ENCODE results near the gene TADA2A. TPM values are rescaled to one million over a fixed set of nuclear protein-coding genes. Genes with fewer than 3 reads are reported as not detected.
"Not testable (repeated sequence)": the region's sequence is repeated elsewhere in the genome, so short reads cannot be mapped to it uniquely, and the experiment has no call there.

TADA2A gene
- total RNA-seq, 1 donor from 2014 or later: 21.4 TPM

DNA sequence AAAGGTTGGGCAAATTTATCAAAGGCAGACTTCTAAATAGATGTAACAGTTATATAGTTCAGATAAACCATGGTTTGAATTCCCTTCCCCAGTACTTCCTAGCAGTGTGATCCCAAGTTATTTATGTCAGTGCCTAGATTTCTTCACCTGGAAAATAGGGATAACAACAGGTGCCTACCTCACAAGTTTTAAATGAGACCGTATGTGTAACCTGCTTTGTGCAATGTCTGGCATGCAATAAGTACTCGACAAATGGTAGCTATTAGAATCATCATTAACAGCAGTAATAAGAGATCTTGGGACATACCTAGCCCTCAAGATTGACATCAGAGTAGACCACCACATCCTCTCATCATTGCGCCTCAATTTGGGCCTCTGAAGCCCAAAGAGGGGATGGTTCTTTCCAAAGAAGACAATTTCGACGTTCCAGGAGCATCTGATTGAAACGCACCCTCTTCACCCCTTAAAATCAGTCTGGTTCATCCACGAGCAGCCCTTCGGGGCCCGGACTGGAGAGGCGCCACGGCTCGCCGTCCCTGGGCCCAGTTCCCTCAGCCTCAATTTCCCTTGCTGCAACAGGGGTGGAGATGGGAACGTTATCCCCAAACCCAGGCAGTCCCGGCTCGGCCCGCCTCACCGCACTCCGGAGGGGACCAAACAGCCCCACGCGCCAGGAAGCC lies 591 bp upstream of the TADA2A start:
- Histone ChIP-seq H3K4me1 (peaks cover 10% of the 10 kb centered on the region), H3K9me3 (no peaks in the 10 kb centered on the region), H3K27ac (peak overlapping the region; percentile 97), H3K27me3 (no peaks in the 10 kb centered on the region), H3K36me3 (no peaks in the 10 kb centered on the region), H3K4me3 (peak overlapping the region; percentile 94)
- ATAC-seq (no peak), DNase-seq (no peak)
- intact Hi-C loops (cut with DNase I): no loop called here
- TF ChIP-seq, protein P1, sequence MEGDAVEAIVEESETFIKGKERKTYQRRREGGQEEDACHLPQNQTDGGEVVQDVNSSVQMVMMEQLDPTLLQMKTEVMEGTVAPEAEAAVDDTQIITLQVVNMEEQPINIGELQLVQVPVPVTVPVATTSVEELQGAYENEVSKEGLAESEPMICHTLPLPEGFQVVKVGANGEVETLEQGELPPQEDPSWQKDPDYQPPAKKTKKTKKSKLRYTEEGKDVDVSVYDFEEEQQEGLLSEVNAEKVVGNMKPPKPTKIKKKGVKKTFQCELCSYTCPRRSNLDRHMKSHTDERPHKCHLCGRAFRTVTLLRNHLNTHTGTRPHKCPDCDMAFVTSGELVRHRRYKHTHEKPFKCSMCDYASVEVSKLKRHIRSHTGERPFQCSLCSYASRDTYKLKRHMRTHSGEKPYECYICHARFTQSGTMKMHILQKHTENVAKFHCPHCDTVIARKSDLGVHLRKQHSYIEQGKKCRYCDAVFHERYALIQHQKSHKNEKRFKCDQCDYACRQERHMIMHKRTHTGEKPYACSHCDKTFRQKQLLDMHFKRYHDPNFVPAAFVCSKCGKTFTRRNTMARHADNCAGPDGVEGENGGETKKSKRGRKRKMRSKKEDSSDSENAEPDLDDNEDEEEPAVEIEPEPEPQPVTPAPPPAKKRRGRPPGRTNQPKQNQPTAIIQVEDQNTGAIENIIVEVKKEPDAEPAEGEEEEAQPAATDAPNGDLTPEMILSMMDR (IDR thresholded peaks at IDR 0.05): no peak

DNA sequence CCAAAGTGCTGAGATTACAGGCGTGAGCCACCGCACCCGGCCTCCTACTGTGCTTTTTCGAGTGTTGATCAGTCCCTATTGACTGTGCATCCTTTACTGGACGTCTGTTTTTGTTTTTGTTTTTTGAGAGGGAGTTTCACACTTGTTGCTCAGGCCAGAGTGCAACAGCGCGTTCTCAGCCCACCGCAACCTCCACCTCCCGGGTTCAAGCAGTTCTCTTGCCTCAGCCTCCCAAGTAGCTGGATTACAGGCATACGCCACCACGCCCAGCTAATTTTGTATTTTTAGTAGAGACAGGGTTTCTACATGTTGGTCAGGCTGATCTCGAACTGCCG lies 1.4 kb downstream of the TADA2A start:
- H3K4me3 ChIP-seq: peak overlapping the region; percentile 94
- H3K27me3 ChIP-seq; ATAC-seq; H3K27ac ChIP-seq; H3K9me3 ChIP-seq; intact Hi-C loops (cut with DNase I); DNase-seq: not testable (repeated sequence)
- peaks cover 10% of the 10 kb centered on the region for H3K4me1 ChIP-seq
- peaks cover 20% of the 10 kb centered on the region for H3K36me3 ChIP-seq

DNA sequence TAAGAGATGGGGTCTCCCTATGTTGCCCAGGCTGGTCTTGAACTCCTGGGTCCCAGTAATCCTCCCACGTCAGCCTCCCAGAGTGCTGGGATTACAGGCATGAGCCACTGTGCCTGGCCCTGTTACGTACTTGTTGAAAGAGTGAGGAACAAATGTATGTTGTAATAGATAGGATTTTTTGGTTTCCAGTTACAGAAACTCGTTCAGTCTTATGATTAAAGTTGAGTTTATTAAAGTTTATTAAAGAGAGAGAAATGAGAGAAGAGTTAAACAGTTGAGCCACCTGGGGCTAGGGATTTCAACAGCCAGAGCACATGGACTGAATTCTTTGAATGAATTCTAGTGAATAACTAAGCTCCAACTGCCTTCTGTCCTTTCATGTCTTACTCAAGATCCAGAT lies 3.7 kb downstream of the TADA2A start:
- no peak overlapping the region for H3K27ac ChIP-seq
- H3K9me3 ChIP-seq: no peaks in the 10 kb centered on the region
- H3K36me3 ChIP-seq: peaks cover 41% of the 10 kb centered on the region
- TF ChIP-seq, protein P1 (IDR thresholded peaks at IDR 0.05): no peak
- peaks cover 4% of the 10 kb centered on the region for H3K4me1 ChIP-seq
- no peak overlapping the region for H3K4me3 ChIP-seq
- H3K27me3 ChIP-seq: no peaks in the 10 kb centered on the region
- intact Hi-C loops (cut with DNase I): no loop called here
- ATAC-seq (no peak), DNase-seq (no peak)

DNA sequence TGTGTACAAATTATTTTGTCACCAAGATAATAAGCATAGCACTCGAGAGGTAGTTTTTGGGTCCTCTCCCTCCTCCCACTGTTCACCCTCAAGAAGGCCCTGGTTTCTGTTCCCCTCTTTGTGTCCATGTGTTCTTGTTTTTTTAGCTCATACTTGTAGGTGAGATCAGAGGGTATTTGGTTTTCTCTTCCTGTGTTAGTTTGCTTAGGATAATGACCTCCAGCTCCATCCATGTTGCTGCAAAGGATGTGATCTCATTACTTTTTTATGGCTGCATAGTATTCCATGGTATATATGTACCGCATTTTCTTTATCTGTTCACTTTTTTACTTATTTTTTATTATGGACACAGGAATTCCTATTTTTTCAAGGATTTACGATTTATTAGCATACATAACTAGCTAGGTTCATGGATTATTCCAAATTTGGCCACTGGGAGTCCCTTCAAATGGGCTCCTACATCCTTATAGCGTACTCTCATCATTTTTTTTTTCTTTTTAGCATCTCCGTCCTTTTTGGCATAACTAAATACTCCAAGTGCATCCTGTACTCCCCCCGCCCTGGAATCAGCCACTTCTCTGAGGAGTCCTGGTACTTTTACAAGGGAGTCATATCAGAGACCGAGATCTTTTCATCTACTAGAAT lies 7.3 kb downstream of the TADA2A start:
- H3K9me3 ChIP-seq: no peaks in the 10 kb centered on the region
- ATAC-seq (no peak), DNase-seq (no peak)
- TF ChIP-seq, protein P1 (IDR thresholded peaks at IDR 0.05): peak; percentile 10
- H3K4me1 ChIP-seq: no peaks in the 10 kb centered on the region
- no peak overlapping the region for H3K4me3 ChIP-seq
- no peak overlapping the region for H3K27ac ChIP-seq
- no peaks in the 10 kb centered on the region for H3K27me3 ChIP-seq
- H3K36me3 ChIP-seq: peaks cover 69% of the 10 kb centered on the region
- intact Hi-C loops (cut with DNase I): no loop called here

DNA sequence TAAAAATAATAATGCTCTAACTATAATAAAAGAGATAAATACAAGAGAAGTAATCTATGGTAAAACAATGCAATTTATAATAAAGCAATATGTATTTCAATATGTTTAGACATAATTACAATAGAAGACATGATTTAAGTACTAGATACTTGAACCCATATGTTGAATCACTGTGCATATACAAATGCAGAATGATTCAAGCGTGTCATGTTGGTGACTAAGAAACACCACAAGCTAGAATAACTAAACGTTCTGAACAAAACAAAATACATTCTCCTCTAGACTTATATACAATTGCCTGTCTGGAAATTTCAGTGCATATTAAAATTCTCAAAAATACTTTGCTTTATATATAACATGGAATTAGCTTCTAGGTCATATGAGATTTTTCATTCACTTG lies 11.2 kb downstream of the TADA2A start:
- peaks cover 69% of the 10 kb centered on the region for H3K36me3 ChIP-seq
- H3K27me3 ChIP-seq: no peaks in the 10 kb centered on the region
- no peak overlapping the region for H3K4me3 ChIP-seq
- H3K4me1 ChIP-seq: no peaks in the 10 kb centered on the region
- ATAC-seq (no peak), DNase-seq (no peak)
- TF ChIP-seq, protein P1 (IDR thresholded peaks at IDR 0.05): no peak
- H3K9me3 ChIP-seq: no peaks in the 10 kb centered on the region
- intact Hi-C loops (cut with DNase I): no loop called here
- no peak overlapping the region for H3K27ac ChIP-seq

DNA sequence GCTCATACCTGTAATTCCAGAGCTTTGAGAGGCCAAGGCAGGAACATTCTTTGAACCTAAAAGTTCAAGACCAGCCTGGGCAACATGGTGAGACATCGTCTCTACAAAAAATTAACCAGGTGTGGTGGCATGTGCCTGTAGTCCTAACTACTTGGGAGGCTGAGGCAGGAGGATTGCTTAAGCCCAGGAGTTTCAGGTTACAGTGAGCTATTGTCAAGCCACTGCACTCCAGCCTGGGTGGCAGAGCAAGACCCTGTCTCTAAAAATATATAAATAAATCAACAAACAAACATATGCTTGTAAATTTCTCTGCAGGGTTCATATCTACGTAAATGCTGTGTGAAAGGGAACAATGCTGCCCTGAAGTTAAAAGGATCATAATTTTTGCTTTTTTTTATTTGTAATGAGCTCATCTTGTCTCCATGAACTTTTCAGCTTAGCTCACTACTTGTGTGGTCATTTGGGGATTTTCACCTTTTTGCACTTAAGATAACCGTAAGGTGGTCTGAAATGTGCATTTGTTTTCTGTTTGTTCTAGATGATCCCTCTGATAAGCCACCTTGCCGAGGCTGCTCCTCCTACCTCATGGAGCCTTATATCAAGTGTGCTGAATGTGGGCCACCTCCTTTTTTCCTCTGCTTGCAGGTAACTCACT lies 16.4 kb downstream of the TADA2A start:
- Histone ChIP-seq H3K27ac (no peak overlapping the region), H3K9me3 (no peaks in the 10 kb centered on the region), H3K4me3 (no peak overlapping the region), H3K27me3 (no peaks in the 10 kb centered on the region), H3K36me3 (peaks cover 74% of the 10 kb centered on the region), H3K4me1 (no peaks in the 10 kb centered on the region)
- DNase-seq: no peak
- no peak for ATAC-seq
- TF ChIP-seq, protein P1 (IDR thresholded peaks at IDR 0.05): no peak
- intact Hi-C loops (cut with DNase I): no loop called here

All from upper lobe of right lung (tissue), 1 donor.